GM18870 (cell line): ENCODE data around the gene WIPF3.
A peak's percentile ranks its signal among the peaks of the same experiment; 100 is the strongest.

Experiments
- ATAC-seq: cut with Tn5 transposase; IDR thresholded peaks from one replicate; pipeline ENCODE4 v1.9.1; 2021; ENCODE audit warnings: moderate library complexity; ENCODE audit not compliant: unreplicated experiment

WIPF3 gene

DNA sequence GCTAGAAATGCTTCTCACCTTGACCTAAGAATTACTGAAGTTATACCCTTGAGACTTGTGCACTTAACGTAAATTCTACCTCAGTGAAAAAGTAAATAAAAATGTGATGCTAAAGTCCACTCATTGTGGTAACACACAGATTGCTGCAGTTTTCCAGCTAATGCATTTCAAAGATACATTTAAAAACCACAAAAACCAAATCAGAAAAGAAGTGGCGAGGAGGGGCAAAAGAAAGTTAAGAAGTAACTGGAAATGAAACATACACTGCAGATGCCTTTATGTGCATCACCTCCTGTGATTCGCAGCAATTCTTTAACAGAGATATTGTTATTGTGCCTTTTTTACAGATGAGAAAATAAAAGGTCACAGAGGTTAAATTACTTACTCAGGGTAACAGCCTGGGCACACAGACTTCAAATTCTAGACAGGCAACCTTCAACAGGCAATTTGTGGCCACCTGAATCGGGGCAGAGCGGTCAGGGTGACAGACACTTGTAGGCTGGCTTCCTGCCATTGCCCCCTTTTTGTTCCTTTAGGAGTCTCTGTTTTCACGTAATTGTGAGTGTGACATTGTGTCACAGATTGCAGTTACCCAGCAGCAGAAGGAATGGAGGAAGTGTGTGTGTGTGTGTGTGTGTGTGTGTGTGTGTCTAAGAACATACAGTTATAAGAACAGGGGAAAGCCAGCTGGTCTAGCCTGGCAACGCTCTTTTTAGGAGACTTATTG lies 1.9 kb downstream of the WIPF3 start:
- no peak for ATAC-seq

DNA sequence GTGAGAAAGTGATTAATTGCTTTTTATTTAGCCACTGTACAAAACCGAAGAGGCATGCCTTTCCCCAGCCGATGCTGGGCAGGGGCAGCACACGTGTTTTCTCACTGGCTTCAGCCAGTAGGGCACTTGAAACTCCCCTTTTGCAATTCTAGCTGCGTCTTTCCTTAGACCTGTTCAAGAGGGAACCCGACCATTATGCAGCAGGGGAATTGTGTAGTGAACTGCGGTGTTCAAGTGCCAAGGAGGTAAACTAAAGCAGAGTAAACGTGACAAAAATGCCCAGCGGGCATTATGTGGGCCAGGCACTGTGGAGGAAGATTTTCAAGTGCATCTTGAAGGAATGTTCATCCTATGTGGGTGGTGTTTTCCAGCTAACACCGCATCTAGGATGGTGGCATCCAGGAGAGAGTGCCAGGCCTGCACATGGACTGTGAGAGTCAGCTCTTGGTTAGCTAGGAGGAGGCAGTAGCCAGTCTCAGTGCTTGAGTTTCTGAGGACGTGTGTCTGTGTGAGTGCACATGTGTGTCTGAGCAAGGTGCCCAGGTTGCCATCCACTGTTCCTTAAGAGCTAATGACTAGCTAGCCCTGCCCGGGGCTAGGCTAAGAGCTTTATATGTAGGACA lies 3.3 kb downstream of the WIPF3 start:
- no peak for ATAC-seq

DNA sequence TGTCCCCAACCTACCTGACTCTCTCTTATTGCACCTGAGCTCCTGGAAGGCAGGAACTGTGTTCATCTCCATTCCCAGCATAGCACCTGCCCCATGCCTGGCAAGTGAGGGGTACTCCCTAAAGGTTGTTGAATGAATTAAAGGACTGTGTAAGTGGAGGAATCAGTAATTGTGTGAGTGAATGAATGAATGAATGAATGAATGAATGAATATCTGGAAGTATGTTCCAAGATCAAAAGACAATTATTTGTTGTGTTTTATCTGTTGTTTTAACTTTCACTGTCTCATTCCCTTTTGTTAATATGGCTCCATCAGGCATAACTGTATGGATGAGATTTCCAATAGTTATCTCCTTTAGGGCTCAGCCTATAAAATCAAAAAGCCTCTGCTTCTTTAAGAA lies 4.0 kb downstream of the WIPF3 start:
- no peak for ATAC-seq

DNA sequence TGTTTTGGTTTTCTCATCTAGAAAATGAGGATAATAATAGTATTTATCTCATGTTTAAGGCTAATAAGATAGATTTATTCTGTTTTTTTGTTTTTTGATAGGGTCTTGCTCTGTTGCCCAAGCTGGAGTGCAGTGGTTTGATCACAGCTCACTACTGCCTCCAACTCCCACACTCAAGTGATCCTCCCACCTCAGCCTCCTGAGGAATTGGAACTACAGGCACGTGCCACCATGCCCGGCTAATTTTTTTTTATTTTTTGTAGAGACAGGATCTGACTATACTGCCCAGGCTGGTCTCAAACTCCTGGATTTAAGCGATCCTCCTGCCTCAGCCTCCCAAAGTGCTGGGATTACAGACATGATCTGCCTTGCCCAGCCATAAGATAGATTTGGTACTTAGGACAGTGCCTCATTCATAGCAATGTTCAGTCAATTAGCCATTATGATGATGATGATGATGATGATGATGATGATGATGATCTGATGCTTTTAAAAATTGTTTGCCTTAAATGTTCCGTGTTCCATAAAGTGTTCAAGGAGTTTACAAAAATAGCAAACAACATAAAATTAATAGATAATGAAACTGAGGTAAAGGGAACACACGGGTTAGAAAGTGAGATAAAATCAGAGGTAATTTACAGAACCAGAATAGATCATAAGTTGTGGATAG lies 4.6 kb downstream of the WIPF3 start:
- no peak for ATAC-seq

DNA sequence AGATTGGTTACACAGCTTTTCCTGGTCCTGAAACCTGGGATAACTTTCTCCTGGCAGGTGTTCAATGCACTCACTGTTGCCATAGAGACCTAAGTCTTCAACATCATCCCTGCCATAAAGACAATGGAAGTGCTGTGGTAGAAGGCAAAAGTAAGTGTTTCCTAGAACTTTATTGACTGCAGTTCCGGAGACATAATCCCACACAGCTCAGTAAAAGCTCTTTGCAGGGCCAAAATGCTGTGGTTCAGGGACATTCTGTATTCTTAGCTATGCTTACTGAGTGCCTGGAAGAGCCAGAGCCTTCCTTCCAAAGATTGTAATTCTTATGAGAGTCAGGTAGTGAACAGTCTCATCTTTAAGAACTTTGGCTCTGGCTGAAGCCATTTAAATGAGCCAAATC lies 5.3 kb downstream of the WIPF3 start:
- no peak for ATAC-seq

- ATAC-seq: no peak
Measured at GRCh38 chr7:29812185-29812876, 6.0 kb downstream of the WIPF3 start.

- no peak for ATAC-seq
Measured at GRCh38 chr7:29815181-29816105, 9.1 kb downstream of the WIPF3 start.

DNA sequence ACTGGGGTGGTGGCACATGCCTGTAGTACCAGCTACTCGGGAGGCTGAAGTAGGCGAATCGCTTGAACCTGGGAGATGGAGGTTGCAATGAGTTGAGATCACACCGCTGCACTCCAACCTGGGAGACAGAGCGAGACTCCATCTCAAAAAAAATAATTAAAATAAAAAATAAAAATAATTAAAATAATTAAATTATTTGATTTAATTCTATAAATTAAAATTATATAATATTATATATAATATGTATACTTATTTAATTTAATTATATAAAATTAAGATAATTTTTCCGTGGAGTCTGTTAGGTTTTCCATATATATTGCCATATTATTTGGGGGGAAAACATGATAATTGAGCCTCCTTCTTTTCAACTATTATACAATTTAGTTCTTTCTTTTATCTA lies 12.0 kb downstream of the WIPF3 start:
- ATAC-seq: no peak

GRCh38 chr7:29825775-29826529 lies 19.6 kb downstream of the WIPF3 start:
- ATAC-seq: peak; percentile 90

DNA sequence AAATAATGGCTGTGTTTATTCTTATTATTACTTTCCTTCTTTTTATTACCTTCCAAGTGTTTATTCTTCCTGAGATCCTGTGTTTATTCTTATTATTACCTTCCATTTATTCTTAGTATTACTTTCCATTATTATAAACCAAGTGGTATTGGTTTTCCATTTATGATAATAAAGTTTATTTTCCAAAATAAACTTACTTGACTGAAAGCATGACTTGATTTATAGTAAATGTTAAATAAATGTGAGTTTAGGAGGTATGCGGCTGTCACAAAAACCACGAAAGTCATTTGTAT lies 20.2 kb downstream of the WIPF3 start:
- no peak for ATAC-seq

DNA sequence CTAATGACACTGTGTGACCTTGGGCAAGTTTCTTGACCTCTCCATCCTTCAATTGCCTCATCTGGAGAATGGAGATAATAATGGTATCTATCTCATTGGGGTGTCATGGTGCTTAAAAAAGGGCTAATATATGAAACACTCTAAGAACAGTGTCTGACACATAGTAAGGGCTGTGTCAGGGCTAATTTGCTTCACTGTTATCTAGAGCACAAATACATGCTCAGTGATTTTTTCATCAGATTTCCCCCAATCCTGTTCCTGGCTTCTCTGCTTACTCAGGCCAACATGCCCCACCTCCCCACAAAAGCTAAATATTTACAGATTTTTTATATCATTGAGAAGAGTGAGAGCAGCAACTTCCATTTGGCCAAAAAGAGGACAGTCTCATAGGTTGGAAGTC lies 20.6 kb downstream of the WIPF3 start:
- no peak for ATAC-seq

DNA sequence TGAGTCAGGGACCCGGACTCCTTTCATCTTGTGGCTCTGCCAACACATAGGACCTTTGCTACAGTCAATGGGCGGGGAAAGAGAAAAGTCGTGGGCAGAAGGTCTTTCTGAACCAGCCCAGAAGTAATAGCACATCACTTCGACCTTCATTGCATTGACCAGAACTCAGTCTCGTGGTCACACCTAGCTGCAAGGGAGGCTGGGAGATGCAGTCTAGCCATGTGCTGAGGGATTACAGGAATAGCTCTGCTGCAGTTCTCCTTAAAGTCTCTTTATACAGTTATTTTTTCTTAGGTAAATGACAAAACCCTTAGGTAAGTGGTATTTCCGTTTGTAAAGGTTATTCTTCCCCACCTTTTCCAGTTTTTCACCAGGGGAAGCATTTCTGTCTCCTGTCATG lies 25.4 kb downstream of the WIPF3 start:
- ATAC-seq: no peak

DNA sequence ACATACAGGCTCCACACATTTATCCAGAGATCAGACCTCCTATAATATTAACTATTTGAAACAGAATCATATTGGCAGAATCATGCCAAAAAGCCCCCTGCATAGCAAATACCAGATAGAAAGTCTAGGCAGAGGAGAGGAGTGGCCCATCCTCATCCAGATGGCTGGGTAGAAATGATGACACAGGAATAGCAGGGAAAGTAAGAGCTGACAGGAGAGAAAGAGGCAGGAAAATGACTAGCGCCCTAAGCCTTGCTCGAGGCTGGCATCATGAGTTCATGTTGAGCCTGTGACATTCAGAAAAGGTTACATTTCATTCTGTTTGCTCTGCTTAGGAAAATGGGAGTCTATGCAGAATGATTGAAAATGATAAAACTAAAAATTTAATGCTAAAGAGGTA lies 27.6 kb downstream of the WIPF3 start:
- ATAC-seq: no peak

DNA sequence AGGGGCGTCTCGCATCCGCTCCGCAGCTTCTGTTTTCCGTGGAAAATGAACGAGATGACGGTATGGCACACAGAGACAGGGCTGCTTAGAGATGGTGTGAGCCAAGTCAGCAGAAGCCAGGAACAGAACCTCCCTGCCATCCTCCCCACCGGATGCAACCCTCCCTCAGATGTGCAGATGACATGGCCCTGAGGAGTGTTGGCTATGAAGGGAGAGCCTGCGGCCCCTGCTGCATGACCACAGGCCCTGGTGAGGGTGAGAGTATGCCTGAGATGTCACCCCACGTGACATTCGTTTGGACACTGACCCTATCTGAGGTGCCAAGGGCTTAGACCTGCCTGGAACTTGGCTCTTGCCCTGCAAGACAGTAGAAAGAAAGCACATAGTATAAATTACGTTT lies 29.4 kb downstream of the WIPF3 start:
- no peak for ATAC-seq

DNA sequence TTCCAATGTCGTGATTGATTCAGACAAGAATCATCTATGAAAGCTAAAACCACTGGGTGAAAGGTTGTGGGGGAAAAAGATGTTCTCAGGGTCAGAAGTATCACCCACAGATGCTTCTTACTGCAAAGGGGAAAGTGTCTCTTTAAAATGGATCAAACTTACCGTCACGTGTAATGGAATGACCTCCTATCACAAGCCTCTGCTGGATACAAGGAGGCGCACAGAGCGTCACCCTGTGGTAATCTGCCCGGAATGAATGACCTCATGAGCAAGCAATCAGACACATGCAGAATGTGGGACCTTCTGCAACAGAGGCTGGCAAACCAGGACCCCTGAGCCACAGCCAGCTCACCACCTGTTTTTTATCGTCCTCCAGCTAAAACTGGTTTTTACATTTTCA lies 33.0 kb downstream of the WIPF3 start:
- no peak for ATAC-seq

- ATAC-seq: no peak
Measured at GRCh38 chr7:29839921-29840320, 33.6 kb downstream of the WIPF3 start.

DNA sequence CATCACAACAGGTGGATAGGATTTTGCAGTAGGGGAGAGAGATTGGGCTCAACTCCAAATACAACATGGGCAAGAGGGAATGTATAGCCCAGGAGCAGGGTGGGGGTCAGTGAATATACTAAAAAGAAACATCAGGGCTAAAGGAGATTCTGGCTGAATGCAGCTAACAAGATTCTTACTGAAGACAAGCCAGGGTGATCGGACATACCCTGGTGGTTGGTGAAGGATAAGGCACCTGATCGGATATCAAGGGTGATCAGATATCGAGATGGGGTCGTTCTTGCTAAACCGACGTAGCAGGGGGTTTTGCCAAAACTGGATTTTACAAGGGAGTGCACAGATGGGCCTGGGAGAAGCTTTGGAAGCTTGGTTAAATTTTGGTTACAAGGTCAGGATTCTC lies 34.4 kb downstream of the WIPF3 start:
- no peak for ATAC-seq

DNA sequence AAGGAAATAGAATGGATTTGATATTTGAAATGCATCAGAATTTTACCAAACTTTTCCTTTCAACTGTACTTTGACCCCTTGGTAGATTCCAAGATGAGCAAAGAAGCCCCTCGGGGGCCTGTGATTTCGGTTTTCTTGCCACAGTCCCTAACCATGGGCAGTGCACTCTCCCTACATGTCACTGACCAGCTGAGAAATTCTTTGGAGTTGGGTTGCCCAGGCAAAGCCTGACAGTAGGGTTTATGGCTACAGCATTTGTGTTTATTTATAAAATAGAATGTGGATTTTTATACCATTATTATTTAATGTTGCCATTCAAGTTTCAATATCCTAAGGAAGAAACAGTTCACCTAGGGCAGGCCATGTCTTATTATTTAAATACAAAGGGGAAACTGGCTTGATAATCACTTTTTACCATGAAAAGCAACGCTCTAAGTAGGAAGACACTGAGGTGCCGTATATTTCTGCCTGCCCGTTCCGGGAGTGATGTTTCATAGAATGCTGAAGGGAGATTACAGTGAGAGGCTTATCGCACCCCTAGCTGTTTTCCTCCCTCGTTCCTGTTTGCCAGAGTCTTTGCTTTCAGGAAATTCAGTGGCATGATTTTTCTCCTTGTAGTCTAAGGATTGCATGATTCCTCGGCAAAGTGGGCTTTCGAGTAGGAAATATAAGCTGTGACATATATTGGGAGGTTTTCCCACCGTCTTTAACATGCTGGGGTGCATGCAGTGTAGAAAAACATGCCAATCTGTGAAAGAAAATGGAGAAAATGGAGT lies 35.8 kb downstream of the WIPF3 start:
- ATAC-seq: no peak

DNA sequence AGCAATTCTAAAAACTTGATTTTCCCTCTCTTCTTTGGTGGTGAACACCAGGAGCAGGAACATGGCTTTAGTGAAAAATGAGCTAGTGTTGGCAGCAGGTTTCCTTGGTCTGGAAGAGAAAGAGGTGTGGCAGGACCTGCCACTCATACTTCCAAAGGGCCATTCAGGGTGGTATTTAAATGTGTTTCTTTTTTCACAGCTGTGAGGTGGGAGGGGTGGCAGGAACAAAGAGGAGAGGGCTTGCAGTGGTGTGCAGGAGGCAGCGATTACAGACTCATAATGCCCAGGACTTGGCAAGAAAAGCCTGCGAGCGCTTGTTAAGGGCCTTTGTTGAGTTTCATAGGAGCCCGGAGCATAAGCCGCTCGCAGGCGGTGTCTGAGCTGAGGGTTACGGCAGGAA lies 36.8 kb downstream of the WIPF3 start:
- ATAC-seq: no peak
